NOMO-1 treated with DMSO at 0.1 percent for 48 hours (cell line): Measurements from ENCODE around the gene ALG13.
A peak's percentile ranks its signal among the peaks of the same experiment; 100 is the strongest.
"Not testable (repeated sequence)": the region's sequence is repeated elsewhere in the genome, so short reads cannot be mapped to it uniquely, and the experiment has no call there.

Experiments used
- DNase-seq: peaks from one replicate; lab custom pipeline; 2025; ENCODE audit not compliant: unreplicated experiment; lab: John Stamatoyannopoulos, UW

Gene ALG13

GRCh38 chrX:111756486-111756885 lies 75.5 kb downstream of the ALG13 start:
- DNase-seq = no peak

GRCh38 chrX:111759686-111760085 lies 78.7 kb downstream of the ALG13 start:
- no peak for DNase-seq

GRCh38 chrX:111761578-111762135 lies 80.7 kb downstream of the ALG13 start:
- no peak for DNase-seq

- DNase-seq = no peak
These were observed 97.6 kb downstream of the ALG13 start for GRCh38 chrX:111778591-111778990.

- DNase-seq = peak; percentile 58
These were observed 98.6 kb downstream of the ALG13 start for GRCh38 chrX:111779582-111779981.

GRCh38 chrX:111784667-111785066 lies 103.7 kb downstream of the ALG13 start:
- DNase-seq = no peak

- not testable (repeated sequence) for DNase-seq
These were observed 109.1 kb downstream of the ALG13 start for GRCh38 chrX:111790054-111790453.
